Tibial artery (tissue), 4 donors: ENCODE measurements around the gene CNPPD1.

ENCODE experiments used
- DNase-seq, 2 donors: peaks; one replicate each; pipeline ENCODE4 v3.0.0-alpha.2; 2019
- H3K27ac ChIP-seq, 2 donors: fragments of 200-600 bp; sonication (generic) in 1 of 2; 1 replicate in 1 of 2; 2 replicates in 1 of 2; pipeline ENCODE4 v1.5.1; 2018 to 2019; ENCODE audit warnings: mild to moderate bottlenecking in 1 of 2
- H3K27me3 ChIP-seq, 2 donors: fragments of 200-600 bp; sonication (generic) in 1 of 2; one replicate each; pipeline versions ENCODE4 v1.5.1 to v1.6.0; 2016 to 2019
- H3K36me3 ChIP-seq, 3 donors: fragments of 200-600 bp; sonication (generic) in 2 of 3; one replicate each; pipeline ENCODE4 v1.5.1; 2016 to 2019; ENCODE audit warnings: mild to moderate bottlenecking in 2 of 3
- H3K4me1 ChIP-seq, 4 donors: fragments of 200-600 bp; sonication (generic) in 2 of 4; 1 replicate in 3 of 4; 2 replicates in 1 of 4; pipeline ENCODE4 v1.5.1; 2016 to 2019
- H3K4me3 ChIP-seq, 2 donors: fragments of 200-600 bp; sonication (generic) in 1 of 2; 1 replicate in 1 of 2; 2 replicates in 1 of 2; pipeline ENCODE4 v1.5.1; 2018 to 2019; ENCODE audit warnings: mild to moderate bottlenecking in 2 of 2
- H3K9me3 ChIP-seq, 3 donors: fragments of 200-600 bp; sonication (generic) in 1 of 3; one replicate each; pipeline ENCODE4 v1.5.1; 2016 to 2019
- intact Hi-C: fragments of 100-400 bp; cut with DNase I; formaldehyde crosslinking; loops from one replicate; pipeline ENCODE4 v1.15.0; 2023; ENCODE audit warnings: low total_unique reads
- TF ChIP-seq, protein P1 (sequence below), 2 experiments: fragments of 200-600 bp in 1 of 2; fragments of 450-650 bp in 1 of 2; IDR thresholded peaks; one replicate each; pipeline ENCODE4 v1.5.1; 2017 to 2019; ENCODE audit warnings: antibody characterized with exemption in 2 of 2, mild to moderate bottlenecking in 1 of 2, moderate library complexity in 1 of 2

Gene CNPPD1

DNA sequence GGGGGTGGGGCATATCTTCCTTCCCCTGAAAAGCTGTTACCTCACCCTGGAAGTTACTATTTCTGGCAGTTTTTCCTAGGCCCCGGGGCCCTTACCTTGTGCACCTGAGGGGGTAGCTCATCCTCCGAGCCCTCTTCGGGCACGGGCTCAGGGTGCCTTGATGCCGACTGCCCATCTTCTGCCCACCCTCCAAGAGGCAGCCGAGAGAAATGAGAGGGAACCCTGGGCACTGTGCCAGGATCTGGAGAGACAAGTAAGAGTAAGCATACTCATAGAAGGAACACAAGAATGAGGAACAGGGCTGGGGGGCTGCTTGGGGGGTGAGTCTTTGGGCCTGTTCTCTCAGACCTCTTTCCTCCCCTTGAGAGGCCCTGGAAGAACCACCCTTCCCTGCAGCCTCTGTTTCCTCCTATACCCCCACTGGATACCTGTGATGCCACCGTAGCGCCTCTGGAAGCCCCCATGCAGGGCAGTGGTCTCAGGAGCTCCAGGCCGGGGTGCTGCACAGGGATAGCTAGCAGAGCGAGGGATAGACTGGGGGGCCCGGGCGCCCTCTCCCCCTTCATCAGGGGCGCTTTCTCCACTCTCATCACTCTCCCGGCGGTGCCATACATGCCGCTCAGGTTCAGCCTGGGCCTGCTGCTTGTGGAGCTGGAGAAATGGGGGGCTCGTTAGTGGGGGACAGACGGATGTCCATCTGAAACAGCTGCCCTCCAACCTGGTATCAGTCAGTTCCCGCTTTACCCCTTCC, 44.1 kb upstream of the CNPPD1 start:
- Histone ChIP-seq H3K27me3 (no peaks in the 10 kb centered on the region), H3K9me3 (no peaks in the 10 kb centered on the region), H3K27ac (peak overlapping the region in 1 of 2 donors; percentile 88), H3K4me1 (peaks cover 5 to 45% (median 30%) of the 10 kb centered on the region in 4 donors), H3K36me3 (peaks cover 57 to 68% (median 61%) of the 10 kb centered on the region in 3 donors), H3K4me3 (no peak overlapping the region)
- DNase-seq: no peak
- intact Hi-C loops: loop anchor here (10.0 kb wide), 1 partner anchor 74 kb away; no protein-coding TSS in a partner anchor
- TF ChIP-seq, protein P1, sequence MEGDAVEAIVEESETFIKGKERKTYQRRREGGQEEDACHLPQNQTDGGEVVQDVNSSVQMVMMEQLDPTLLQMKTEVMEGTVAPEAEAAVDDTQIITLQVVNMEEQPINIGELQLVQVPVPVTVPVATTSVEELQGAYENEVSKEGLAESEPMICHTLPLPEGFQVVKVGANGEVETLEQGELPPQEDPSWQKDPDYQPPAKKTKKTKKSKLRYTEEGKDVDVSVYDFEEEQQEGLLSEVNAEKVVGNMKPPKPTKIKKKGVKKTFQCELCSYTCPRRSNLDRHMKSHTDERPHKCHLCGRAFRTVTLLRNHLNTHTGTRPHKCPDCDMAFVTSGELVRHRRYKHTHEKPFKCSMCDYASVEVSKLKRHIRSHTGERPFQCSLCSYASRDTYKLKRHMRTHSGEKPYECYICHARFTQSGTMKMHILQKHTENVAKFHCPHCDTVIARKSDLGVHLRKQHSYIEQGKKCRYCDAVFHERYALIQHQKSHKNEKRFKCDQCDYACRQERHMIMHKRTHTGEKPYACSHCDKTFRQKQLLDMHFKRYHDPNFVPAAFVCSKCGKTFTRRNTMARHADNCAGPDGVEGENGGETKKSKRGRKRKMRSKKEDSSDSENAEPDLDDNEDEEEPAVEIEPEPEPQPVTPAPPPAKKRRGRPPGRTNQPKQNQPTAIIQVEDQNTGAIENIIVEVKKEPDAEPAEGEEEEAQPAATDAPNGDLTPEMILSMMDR (IDR thresholded peaks at IDR 0.05): no peak

GRCh38 chr2:219219784-219220532, 43.2 kb upstream of the CNPPD1 start:
- TF ChIP-seq, protein P1 (IDR thresholded peaks at IDR 0.05): no peak
- Histone ChIP-seq H3K4me1 (peaks cover 5 to 41% (median 31%) of the 10 kb centered on the region in 4 donors), H3K4me3 (peak overlapping the region in 1 of 2 donors; percentile 60), H3K27ac (peak overlapping the region; percentile 88 to 89), H3K27me3 (no peaks in the 10 kb centered on the region), H3K9me3 (no peaks in the 10 kb centered on the region), H3K36me3 (peaks cover 50 to 68% (median 59%) of the 10 kb centered on the region in 3 donors)
- intact Hi-C loops: loop anchor here (5.0 to 10.0 kb wide), 2 partner anchors 43 to 75 kb away; partner anchors contain the start of genes CNPPD1 and RETREG2
- DNase-seq: no peak

GRCh38 chr2:219218732-219219701, 42.3 kb upstream of the CNPPD1 start, which contains the start of gene ABCB6:
Gene ABCB6 (minus strand): TSS chr2:219218958. CDS start chr2:219218673, 285 bp downstream.
- peak; percentile 99 for DNase-seq
- TF ChIP-seq, protein P1 (IDR thresholded peaks at IDR 0.05): no peak
- Histone ChIP-seq H3K4me3 (peak within 1 kb of the TSS; percentile 55 to 60), H3K27ac (peak within 1 kb of the TSS; percentile 88 to 89), H3K27me3 (no peaks in the 10 kb centered on the region), H3K9me3 (no peaks in the 10 kb centered on the region), H3K4me1 (peaks cover 5 to 41% (median 31%) of the 10 kb centered on the region in 4 donors), H3K36me3 (peaks cover 50 to 68% (median 58%) of the 10 kb centered on the region in 3 donors)
- intact Hi-C loops: loop anchor here (1.0 to 5.0 kb wide), 2 partner anchors 13 to 42 kb away; partner anchors contain the start of genes CNPPD1, RETREG2 and ZFAND2B

DNA sequence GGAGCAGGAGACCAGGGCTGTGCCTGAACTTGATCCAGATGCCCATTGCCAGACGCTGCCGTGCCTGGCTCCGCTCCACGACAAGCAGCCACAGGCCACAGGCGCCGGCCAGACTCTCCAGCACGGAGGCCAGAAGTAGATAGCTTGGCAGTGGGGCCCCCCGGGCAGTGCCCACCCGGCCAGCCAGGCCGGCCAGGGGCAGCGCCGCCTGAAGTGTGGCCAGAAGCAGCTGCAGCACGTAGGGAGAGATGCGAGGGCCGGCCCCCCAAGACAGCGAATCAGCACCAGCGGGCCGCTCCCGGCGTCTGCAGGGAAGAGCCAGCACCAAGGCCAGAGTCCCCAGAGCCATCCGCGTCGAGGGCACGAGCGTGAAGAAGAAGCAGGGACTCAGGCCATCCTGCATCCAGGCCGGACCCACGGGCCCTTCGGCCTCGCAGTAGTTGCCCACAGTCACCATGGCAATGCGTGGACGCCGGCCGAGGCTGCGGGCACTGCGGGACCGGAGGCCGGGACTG, 41.5 kb upstream of the CNPPD1 start:
- Histone ChIP-seq H3K27ac (peak overlapping the region; percentile 88 to 89), H3K4me1 (peaks cover 5 to 41% (median 31%) of the 10 kb centered on the region in 4 donors), H3K27me3 (no peaks in the 10 kb centered on the region), H3K4me3 (peak overlapping the region; percentile 55 to 60), H3K9me3 (no peaks in the 10 kb centered on the region), H3K36me3 (peaks cover 50 to 68% (median 58%) of the 10 kb centered on the region in 3 donors)
- TF ChIP-seq, protein P1 (IDR thresholded peaks at IDR 0.05): no peak
- peak; percentile 74 to 94 for DNase-seq
- intact Hi-C loops: loop anchor here (1.0 to 5.0 kb wide), 2 partner anchors 12 to 41 kb away; partner anchors contain the start of genes CNPPD1, RETREG2 and ZFAND2B
